WTC11 (cell line): Measurements from ENCODE around the gene ZNF749. TPM values are rescaled to one million over a fixed set of nuclear protein-coding genes. Genes with fewer than 3 reads are reported as not detected.

ENCODE experiments used
- ATAC-seq: fragments of 200-7000 bp; cut with Tn5 transposase; 2 replicates; pipeline ENCODE4 v1.10.0; 2021; ENCODE audit warnings: mild to moderate bottlenecking, moderate library complexity
- CTCF ChIA-PET: fragments of 300-600 bp; sonication (Branson Sonifier 250); formaldehyde crosslinking; loops from one replicate; lab custom pipeline; 2021; ENCODE audit warnings: antibody characterized with exemption; lab: Charles Lee
- POLR2A ChIA-PET: fragments of 350-600 bp; sonication (Branson Sonifier 250); formaldehyde crosslinking; loops from one replicate; lab custom pipeline; 2021; ENCODE audit warnings: antibody characterized with exemption; lab: Charles Lee
- DNase-seq: peaks from one replicate; pipeline ENCODE4 v3.0.0; 2021; ENCODE audit warnings: low spot score
- H3K27ac Mint-ChIP-seq: 2 replicates; pipeline ENCODE4 v1.8.0; 2021; ENCODE audit warnings: mixed read lengths
- H3K27me3 Mint-ChIP-seq: 2 replicates; pipeline ENCODE4 v1.8.0; 2021; ENCODE audit warnings: low read depth, mild to moderate bottlenecking, moderate library complexity, mixed read lengths
- H3K36me3 Mint-ChIP-seq: 2 replicates; pipeline ENCODE4 v1.8.0; 2021; ENCODE audit warnings: mixed read lengths
- H3K4me1 Mint-ChIP-seq: 2 replicates; pipeline ENCODE4 v1.8.0; 2022; ENCODE audit warnings: mixed read lengths
- H3K4me3 Mint-ChIP-seq: 2 replicates; pipeline ENCODE4 v1.8.0; 2021; ENCODE audit warnings: mild to moderate bottlenecking, moderate library complexity, mixed read lengths
- H3K9me3 Mint-ChIP-seq: 2 replicates; pipeline ENCODE4 v1.8.0; 2021; ENCODE audit warnings: mixed read lengths
- ESRRA ChIP-seq: sonication (generic); formaldehyde crosslinking; IDR thresholded peaks from 2 replicates; pipeline ENCODE4 v1.8.1; 2022; ENCODE audit warnings: mild to moderate bottlenecking, missing genetic modification reagents, borderline replicate concordance
- FOXJ3 ChIP-seq: sonication (generic); formaldehyde crosslinking; IDR thresholded peaks from 2 replicates; pipeline ENCODE4 v1.9.0; 2021; ENCODE audit warnings: missing genetic modification reagents, mild to moderate bottlenecking, borderline replicate concordance
- PRRX2 ChIP-seq: fragments of 250-450 bp; sonication (Bioruptor Pico); IDR thresholded peaks from 2 replicates; pipeline ENCODE4 v1.8.0; 2021; ENCODE audit warnings: mild to moderate bottlenecking
- ZNF219 ChIP-seq: sonication (generic); formaldehyde crosslinking; IDR thresholded peaks from 2 replicates; pipeline ENCODE4 v1.8.0; 2023; ENCODE audit warnings: missing genetic modification reagents, mild to moderate bottlenecking, borderline replicate concordance
- total RNA-seq: library from RNA; stranded (reverse); gene quantifications from 3 replicates; pipeline ENCODE4 v1.2.3, GENCODE V29; 2021
- TF ChIP-seq, protein P1 (sequence below): sonication (generic); formaldehyde crosslinking; IDR thresholded peaks from 2 replicates; pipeline ENCODE4 v1.8.0; 2023; ENCODE audit warnings: missing genetic modification reagents, mild to moderate bottlenecking, borderline replicate concordance
- TF ChIP-seq, protein P2 (sequence below): sonication (generic); formaldehyde crosslinking; IDR thresholded peaks from 2 replicates; pipeline ENCODE4 v1.8.0; 2023; ENCODE audit warnings: missing genetic modification reagents
- TF ChIP-seq, protein P3 (sequence below): sonication (generic); formaldehyde crosslinking; conservative IDR thresholded peaks from 2 replicates; pipeline ENCODE4 v1.8.1; 2023; ENCODE audit warnings: mild to moderate bottlenecking, low read depth, missing genetic modification reagents, moderate library complexity
- TF ChIP-seq, protein P4 (sequence below): fragments of 200-600 bp; IDR thresholded peaks from 2 replicates; pipeline ENCODE4 v1.8.0; 2022; ENCODE audit warnings: antibody characterized with exemption
- TF ChIP-seq, protein P5 (sequence below): fragments of 250-450 bp; sonication (Bioruptor Pico); IDR thresholded peaks from 2 replicates; pipeline ENCODE4 v1.9.0; 2021; ENCODE audit warnings: mild to moderate bottlenecking

ZNF749 gene
- total RNA-seq, 1 experiment from 2014 or later: 34.6 TPM

DNA sequence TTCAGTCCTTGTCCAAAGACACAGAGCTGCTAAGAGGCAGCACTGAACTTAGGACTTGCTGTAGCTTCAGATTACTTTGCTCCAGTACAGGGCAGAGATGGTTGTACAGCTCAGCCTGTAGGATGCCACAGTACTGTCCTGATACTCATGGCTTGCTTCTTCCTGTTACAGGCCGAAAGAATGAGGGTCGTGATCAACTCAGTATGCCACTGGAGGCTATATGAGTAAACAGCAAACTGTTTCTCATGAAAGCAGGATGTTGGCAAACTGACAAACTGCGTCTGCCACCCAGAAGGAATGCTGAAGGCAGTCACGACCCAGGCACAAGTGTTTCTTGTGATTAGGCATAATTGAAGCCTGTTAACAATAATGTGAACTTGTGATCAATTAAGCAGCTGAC, 2.8 kb downstream of the ZNF749 start:
- H3K27ac Mint-ChIP-seq: no peak overlapping the region
- peaks cover 18% of the 10 kb centered on the region for H3K4me1 Mint-ChIP-seq
- no peak for DNase-seq
- H3K9me3 Mint-ChIP-seq: no peaks in the 10 kb centered on the region
- no peak overlapping the region for H3K4me3 Mint-ChIP-seq
- H3K27me3 Mint-ChIP-seq: no peaks in the 10 kb centered on the region
- peaks cover 3% of the 10 kb centered on the region; the same call in 1 of the 2 replicates for H3K36me3 Mint-ChIP-seq
- no peak for ATAC-seq
- no peak for TF ChIP-seq PRRX2 (CRISPR knock-in tag)
- ChIA-PET CTCF (no interaction called here), POLR2A (no interaction called here)

GRCh38 chr19:57438925-57439324, 3.8 kb downstream of the ZNF749 start:
- H3K27me3 Mint-ChIP-seq: no peaks in the 10 kb centered on the region
- H3K9me3 Mint-ChIP-seq: no peaks in the 10 kb centered on the region
- ChIA-PET POLR2A (no interaction called here), CTCF (interaction anchor here (0.6 kb wide), 1 partner anchor 34 kb away, joined by 3 read pairs; no protein-coding TSS in a partner anchor)
- peaks cover 12% of the 10 kb centered on the region for H3K36me3 Mint-ChIP-seq
- peak; percentile 21 for DNase-seq
- peaks cover 18% of the 10 kb centered on the region for H3K4me1 Mint-ChIP-seq
- ATAC-seq: no peak
- TF ChIP-seq, protein P1, sequence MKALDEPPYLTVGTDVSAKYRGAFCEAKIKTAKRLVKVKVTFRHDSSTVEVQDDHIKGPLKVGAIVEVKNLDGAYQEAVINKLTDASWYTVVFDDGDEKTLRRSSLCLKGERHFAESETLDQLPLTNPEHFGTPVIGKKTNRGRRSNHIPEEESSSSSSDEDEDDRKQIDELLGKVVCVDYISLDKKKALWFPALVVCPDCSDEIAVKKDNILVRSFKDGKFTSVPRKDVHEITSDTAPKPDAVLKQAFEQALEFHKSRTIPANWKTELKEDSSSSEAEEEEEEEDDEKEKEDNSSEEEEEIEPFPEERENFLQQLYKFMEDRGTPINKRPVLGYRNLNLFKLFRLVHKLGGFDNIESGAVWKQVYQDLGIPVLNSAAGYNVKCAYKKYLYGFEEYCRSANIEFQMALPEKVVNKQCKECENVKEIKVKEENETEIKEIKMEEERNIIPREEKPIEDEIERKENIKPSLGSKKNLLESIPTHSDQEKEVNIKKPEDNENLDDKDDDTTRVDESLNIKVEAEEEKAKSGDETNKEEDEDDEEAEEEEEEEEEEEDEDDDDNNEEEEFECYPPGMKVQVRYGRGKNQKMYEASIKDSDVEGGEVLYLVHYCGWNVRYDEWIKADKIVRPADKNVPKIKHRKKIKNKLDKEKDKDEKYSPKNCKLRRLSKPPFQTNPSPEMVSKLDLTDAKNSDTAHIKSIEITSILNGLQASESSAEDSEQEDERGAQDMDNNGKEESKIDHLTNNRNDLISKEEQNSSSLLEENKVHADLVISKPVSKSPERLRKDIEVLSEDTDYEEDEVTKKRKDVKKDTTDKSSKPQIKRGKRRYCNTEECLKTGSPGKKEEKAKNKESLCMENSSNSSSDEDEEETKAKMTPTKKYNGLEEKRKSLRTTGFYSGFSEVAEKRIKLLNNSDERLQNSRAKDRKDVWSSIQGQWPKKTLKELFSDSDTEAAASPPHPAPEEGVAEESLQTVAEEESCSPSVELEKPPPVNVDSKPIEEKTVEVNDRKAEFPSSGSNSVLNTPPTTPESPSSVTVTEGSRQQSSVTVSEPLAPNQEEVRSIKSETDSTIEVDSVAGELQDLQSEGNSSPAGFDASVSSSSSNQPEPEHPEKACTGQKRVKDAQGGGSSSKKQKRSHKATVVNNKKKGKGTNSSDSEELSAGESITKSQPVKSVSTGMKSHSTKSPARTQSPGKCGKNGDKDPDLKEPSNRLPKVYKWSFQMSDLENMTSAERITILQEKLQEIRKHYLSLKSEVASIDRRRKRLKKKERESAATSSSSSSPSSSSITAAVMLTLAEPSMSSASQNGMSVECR (CRISPR knock-in tag): no peak
- TF ChIP-seq ZNF219: no peak
- H3K4me3 Mint-ChIP-seq: no peak overlapping the region
- no peak overlapping the region for H3K27ac Mint-ChIP-seq

DNA sequence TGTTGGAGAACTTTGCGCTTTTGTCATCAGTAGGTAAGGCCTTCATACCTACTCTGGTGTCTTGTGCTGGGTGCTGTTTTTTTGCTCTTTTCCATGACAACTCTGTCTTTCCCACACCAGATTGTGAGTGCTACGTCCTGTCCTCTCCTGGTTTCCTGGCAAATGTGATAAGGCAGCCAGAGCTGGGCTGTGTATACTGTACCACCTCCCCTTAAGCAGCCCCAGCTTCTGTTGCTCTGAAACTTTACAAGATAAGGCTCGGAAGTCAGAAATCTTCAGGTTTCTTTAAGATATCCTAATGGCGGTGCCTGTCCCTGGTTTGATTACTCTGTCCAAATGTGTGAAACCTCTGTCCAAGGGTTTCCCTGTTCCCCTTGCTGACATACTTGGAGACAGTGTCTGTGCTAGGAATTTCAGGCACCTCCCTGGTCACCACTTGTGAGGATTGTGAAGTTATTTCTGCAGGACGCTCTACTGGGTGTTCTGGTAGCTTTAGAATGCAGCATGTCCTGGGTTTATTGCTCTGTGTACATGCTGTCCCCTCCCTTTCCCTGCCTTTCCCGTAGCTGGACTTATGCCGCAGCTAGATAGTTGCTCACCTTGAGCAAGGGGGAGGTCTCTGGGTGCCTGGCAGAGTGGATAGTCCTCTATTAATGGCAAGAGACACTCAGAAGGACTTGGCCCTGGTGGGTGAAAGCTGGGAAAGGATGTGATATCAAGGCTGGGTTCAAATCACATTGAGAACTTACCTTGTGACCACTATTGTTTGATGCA, 7.0 kb downstream of the ZNF749 start:
- POLR2A ChIA-PET: no interaction called here

More for the DNA sequence above, 7.0 kb downstream of the ZNF749 start:
- TF ChIP-seq ESRRA (no peak), FOXJ3 (CRISPR knock-in tag) (no peak)
- TF ChIP-seq, protein P2, sequence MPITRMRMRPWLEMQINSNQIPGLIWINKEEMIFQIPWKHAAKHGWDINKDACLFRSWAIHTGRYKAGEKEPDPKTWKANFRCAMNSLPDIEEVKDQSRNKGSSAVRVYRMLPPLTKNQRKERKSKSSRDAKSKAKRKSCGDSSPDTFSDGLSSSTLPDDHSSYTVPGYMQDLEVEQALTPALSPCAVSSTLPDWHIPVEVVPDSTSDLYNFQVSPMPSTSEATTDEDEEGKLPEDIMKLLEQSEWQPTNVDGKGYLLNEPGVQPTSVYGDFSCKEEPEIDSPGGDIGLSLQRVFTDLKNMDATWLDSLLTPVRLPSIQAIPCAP (CRISPR knock-in tag): no peak
- TF ChIP-seq, protein P3, sequence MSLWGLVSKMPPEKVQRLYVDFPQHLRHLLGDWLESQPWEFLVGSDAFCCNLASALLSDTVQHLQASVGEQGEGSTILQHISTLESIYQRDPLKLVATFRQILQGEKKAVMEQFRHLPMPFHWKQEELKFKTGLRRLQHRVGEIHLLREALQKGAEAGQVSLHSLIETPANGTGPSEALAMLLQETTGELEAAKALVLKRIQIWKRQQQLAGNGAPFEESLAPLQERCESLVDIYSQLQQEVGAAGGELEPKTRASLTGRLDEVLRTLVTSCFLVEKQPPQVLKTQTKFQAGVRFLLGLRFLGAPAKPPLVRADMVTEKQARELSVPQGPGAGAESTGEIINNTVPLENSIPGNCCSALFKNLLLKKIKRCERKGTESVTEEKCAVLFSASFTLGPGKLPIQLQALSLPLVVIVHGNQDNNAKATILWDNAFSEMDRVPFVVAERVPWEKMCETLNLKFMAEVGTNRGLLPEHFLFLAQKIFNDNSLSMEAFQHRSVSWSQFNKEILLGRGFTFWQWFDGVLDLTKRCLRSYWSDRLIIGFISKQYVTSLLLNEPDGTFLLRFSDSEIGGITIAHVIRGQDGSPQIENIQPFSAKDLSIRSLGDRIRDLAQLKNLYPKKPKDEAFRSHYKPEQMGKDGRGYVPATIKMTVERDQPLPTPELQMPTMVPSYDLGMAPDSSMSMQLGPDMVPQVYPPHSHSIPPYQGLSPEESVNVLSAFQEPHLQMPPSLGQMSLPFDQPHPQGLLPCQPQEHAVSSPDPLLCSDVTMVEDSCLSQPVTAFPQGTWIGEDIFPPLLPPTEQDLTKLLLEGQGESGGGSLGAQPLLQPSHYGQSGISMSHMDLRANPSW: no peak
- TF ChIP-seq, protein P4, sequence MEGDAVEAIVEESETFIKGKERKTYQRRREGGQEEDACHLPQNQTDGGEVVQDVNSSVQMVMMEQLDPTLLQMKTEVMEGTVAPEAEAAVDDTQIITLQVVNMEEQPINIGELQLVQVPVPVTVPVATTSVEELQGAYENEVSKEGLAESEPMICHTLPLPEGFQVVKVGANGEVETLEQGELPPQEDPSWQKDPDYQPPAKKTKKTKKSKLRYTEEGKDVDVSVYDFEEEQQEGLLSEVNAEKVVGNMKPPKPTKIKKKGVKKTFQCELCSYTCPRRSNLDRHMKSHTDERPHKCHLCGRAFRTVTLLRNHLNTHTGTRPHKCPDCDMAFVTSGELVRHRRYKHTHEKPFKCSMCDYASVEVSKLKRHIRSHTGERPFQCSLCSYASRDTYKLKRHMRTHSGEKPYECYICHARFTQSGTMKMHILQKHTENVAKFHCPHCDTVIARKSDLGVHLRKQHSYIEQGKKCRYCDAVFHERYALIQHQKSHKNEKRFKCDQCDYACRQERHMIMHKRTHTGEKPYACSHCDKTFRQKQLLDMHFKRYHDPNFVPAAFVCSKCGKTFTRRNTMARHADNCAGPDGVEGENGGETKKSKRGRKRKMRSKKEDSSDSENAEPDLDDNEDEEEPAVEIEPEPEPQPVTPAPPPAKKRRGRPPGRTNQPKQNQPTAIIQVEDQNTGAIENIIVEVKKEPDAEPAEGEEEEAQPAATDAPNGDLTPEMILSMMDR: no peak
- TF ChIP-seq, protein P5, sequence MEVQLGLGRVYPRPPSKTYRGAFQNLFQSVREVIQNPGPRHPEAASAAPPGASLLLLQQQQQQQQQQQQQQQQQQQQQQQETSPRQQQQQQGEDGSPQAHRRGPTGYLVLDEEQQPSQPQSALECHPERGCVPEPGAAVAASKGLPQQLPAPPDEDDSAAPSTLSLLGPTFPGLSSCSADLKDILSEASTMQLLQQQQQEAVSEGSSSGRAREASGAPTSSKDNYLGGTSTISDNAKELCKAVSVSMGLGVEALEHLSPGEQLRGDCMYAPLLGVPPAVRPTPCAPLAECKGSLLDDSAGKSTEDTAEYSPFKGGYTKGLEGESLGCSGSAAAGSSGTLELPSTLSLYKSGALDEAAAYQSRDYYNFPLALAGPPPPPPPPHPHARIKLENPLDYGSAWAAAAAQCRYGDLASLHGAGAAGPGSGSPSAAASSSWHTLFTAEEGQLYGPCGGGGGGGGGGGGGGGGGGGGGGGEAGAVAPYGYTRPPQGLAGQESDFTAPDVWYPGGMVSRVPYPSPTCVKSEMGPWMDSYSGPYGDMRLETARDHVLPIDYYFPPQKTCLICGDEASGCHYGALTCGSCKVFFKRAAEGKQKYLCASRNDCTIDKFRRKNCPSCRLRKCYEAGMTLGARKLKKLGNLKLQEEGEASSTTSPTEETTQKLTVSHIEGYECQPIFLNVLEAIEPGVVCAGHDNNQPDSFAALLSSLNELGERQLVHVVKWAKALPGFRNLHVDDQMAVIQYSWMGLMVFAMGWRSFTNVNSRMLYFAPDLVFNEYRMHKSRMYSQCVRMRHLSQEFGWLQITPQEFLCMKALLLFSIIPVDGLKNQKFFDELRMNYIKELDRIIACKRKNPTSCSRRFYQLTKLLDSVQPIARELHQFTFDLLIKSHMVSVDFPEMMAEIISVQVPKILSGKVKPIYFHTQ (CRISPR knock-in tag): no peak
- Mint-ChIP-seq H3K27ac (no peak overlapping the region), H3K4me3 (no peak overlapping the region), H3K9me3 (no peaks in the 10 kb centered on the region), H3K36me3 (peaks cover 28% of the 10 kb centered on the region), H3K4me1 (no peaks in the 10 kb centered on the region), H3K27me3 (no peaks in the 10 kb centered on the region)
- ATAC-seq (no peak), DNase-seq (no peak)
- CTCF ChIA-PET: interaction anchor here (0.6 kb wide), 1 partner anchor 650 kb away, joined by 3 read pairs; no protein-coding TSS in a partner anchor
